OCI-LY7 (cell line): ENCODE measurements around the gene ADGRG6.

Experiments used
- CTCF ChIP-seq: fragments of 200-600 bp; sonication (generic); conservative IDR thresholded peaks from 2 replicates; pipeline ENCODE4 v1.5.1; 2014; ENCODE audit warnings: mild to moderate bottlenecking, antibody characterized with exemption, low read length, moderate library complexity, mixed read lengths
- EZH2phosphoT487 ChIP-seq: fragments of 200-600 bp; sonication (generic); IDR thresholded peaks from 2 replicates; pipeline ENCODE4 v1.6.1; 2018; ENCODE audit warnings: low read depth, borderline replicate concordance, mild to moderate bottlenecking, mixed run types, antibody characterized with exemption, low read length, moderate library complexity, mixed read lengths

- TF ChIP-seq CTCF (no peak), EZH2phosphoT487 (no peak)
Measured at GRCh38 chr6:142291512-142291911, 10.3 kb upstream of the ADGRG6 start.
